RPMI7951 (cell line): ENCODE results near the gene DHX58. TPM values are rescaled to one million over a fixed set of nuclear protein-coding genes. Genes with fewer than 3 reads are reported as not detected.
"Not testable (repeated sequence)": the region's sequence is repeated elsewhere in the genome, so short reads cannot be mapped to it uniquely, and the experiment has no call there.

ENCODE experiments used
- DNase-seq: peaks from one replicate; pipeline ENCODE4 v3.0.0-alpha.2; 2012; ENCODE audit warnings: low read depth
- total RNA-seq: library from RNA; depleted of rRNA; stranded (reverse); fragments of >200 nt; shearing (Covaris generic); gene quantifications from 2 replicates; pipeline ENCODE4 v1.2.3, GENCODE V29; 2014; rRNA removed

DHX58 gene
- total RNA-seq, result 4.2 and 4.8 TPM in 2 replicates

DNA sequence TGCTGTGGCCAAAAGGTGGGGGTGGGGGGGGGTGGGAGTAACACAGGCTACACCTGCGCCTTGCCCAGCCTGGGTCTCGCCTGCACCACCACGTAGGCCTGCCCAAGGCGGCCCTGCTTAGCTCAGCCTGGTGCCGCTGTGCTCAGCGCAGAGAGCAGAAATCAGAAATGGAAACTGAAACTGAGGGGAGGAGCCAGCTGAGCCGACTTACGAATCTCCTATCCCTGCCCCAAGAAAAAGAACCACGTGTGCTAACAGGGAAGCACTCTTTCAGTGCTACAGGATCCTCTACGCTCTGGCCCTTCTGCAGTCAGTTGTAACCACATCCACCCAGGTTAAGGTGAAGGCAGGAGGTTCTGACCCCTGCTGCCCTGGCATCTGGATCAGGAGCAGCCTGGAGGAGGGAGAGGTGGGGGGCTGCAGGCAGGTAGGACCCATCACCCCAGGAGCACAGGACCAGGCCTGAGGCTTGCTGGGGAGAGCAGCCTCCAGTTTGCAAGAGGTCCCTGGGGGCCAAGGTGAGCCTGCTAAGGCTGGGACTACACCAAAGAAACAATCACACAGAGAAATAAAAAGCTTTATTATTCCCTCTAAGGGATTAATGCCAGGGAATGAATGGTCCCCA, at the start of gene DHX58:
Gene DHX58, minus strand, starts transcription at position 163 of the 625 bp plus-strand sequence. CDS start 822 bp downstream, outside the sequence.
- DNase-seq, result peak; percentile 85

DNA sequence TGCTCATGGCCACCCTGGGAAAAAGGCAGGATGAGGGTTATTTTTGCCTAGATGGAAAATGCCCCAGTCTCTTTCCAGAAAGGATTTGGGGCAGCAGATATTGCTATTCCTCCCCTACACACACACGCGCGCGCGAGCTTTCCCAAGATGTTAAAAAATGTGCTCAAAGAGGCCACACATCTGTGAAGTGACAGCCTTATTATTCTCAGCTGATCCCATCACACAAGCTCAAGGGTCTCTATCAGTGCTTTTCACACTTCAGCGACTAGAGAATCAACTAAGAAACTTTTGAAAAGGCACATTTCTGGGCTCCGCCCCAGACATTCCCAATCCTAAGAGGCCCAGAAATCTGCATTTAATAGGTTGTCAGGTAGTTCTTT, 48.0 kb upstream of the DHX58 start:
- DNase-seq, result no peak

- DNase-seq, result no peak
Measured at GRCh38 chr17:42159796-42160530, 47.4 kb upstream of the DHX58 start.

GRCh38 chr17:42155614-42156045, 43.1 kb upstream of the DHX58 start:
- peak; percentile 58 for DNase-seq

DNA sequence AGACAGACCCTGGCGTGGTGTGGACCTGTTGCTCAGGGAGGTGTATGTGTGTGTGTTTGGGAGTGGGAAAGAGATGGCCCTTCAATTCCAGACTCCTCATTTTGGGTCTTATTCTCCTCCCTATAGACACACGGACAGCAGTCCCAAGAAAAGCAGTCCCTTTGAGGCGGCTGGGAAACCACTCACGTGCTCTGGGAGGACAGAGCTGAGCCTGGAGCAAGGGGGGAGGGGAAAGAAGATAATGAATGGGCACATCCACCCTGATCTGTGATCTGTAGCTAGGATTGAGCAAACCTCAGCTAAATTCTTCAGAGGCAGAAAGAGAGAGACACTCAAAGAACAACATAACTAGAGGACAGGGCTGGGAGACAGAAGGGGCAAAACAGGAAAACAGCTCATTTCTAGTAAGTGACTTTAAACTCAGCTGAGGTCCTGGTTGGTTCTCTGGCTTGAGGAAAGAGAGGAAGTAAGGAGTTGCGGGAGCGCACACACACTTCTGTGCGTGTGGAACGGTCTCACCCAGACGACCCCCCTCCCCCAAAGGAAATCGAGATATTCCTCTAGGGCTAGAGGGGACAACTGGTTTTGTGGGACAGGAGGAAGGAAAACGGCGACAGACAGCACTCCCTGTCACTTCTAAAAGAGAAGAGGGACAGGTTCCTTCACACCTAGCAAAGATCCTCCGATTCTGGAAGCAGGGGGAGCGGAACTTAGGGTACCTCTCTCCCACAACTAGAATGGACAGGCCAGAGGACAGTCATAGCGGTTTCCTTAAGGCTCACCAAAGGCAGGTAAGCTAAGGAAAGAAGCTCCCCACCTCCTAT, 41.6 kb upstream of the DHX58 start:
- DNase-seq, result peak; percentile 20

DNA sequence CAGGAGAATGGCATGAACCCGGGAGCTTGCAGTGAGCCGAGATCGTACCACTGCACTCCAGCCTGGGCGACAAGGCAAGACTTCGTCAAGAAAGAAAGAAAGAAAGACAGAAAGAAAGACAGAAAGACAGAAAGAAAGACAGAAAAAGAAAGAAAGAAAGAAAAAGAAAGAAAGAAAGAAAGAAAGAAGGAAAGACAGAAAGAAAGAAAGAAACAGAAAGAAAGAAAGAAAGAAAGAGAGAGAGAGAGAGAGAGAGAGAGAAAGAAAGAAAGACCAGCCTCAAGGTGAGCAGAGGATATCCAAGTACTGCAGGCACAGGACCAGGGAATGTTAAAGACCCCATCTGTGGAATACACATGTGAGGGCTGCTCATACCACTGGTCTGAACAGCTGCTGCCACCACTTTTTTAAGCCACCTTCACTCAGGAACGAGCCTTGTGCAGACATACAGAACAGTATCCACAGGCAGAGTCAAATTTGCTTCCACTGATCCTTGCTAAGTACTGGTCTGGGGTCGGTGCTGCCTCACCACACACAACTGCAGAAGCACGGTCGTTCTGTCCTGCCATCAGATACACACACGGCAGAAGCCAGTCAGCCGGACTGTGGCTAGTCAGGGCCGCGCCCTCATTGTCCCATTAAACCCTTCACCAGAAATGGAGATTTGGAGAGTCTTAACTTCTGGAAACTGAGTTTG, 34.5 kb upstream of the DHX58 start:
- DNase-seq, result no peak

- not testable (repeated sequence) for DNase-seq
Measured at GRCh38 chr17:42143138-42143537, 30.6 kb upstream of the DHX58 start.

- no peak for DNase-seq
Measured at GRCh38 chr17:42142371-42142896, 29.9 kb upstream of the DHX58 start.

GRCh38 chr17:42141382-42141781, 28.9 kb upstream of the DHX58 start:
- no peak for DNase-seq

DNA sequence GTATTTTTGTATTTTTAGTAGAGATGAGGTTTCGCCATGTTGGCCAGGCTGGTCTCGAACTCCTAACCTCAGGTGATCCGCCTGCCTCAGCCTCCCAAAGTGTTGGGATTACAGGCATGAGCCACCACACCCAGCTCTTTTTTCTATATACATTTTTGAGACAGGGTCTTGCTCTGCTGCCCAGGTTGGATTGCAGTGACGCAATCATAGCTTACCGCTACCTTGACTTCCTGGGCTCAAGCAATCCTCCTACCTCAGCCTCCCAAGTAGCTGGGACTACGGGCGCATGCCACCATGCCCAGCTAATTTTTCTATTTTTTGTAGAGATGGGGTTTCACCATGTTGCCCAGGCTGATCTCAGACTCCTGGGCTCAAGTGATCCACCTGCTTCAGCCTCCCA, 28.2 kb upstream of the DHX58 start:
- DNase-seq, result not testable (repeated sequence)

DNA sequence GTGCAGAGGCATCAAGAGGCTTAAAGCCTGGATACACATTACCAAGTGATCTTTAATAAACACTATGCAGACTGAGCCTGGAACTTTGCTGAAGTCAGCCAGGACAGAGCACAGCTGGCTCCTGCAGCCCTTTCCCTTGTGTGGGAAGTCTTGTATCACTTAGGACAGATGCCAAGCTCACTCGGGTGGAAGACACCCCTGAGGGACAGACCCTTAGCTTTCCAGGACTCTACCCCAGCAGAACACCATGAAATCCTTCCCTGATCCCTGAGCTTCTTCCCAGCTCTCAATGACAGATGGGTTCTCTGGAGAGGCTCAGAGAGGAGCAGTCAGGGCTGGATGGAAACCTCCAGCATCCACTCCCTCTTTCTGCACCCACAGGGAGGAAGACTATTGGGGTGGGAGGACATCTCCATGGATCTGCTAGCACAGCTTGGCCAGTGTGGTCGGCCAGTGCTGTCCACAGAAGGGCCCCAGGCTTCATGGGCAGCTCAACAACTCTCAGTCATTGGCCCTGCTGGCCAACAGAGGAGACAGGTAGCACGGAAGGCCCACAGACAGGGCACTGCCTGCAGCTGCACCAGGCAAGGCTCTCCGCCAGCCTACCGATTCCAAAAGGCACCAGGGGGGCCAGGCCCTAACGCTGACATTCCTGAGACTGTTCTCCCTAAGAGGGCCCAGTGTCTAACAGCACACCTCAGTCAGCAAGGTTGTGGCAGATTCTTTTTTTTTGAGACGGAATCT, 26.4 kb upstream of the DHX58 start:
- no peak for DNase-seq

DNA sequence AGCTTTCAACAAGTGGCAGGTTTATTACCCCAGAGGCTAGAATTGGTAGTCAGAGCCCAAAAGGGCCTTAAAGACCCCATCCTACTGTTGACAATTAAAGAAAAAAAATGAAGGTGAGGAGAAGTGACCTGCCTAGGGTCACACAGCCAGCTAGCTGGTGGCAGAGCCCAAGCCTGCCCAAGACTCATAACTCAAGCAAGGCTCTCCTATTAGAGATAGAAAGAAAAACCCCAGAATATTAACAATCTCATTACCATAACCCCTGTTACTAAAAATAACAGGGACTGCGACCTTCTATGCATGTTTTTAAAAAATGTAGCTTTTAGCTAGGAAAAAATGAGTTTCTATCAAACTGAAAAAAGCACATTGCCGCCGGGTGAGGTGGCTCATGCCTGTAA, 24.1 kb upstream of the DHX58 start:
- no peak for DNase-seq

DNA sequence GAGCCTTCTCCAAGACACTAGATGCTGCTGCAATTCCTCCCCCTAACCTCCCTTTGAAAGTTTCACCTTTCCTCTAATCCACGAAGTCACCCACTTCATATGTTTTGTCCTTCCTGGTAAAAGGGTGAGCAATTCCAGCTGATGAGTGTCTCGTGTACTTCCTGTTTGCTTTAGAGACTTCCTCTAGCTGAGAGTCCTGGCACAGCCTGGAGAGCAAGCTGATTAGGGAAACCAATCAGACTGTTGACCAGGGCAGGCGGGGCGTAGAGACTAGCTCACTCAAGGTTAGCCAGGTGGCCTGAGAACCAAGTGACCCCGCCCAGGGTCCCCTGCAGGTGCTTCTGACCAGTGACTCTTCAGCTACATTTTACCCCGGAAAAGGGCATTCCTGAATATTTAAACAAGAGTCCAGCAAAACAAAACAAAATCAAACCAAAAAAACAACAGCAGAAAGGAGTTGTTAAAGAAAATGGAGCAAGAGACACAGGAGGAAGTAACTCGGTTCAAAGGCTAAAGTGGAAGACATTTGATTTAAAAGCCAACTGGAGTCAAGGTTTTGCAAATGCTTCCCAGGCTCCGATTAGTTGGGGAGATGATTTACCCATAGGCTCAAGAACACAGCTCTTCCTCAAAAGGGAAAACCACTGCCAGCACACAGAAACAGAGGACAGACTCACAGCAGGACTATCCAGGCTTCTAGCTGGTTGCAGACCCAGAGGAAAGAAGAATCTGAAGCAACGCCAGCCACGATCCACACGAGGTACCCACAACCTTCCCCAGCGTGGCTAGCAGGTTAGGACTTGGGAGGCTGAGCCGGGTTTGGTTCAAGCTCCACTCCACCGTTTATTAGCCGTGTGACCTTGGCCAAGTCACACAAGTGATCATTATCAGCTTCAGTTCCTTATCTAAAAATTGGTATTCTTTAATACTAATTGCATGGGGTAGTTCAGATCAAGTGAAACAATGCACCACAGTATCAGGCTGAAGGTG, 23.4 kb upstream of the DHX58 start:
- DNase-seq, result peak; percentile 40

DNA sequence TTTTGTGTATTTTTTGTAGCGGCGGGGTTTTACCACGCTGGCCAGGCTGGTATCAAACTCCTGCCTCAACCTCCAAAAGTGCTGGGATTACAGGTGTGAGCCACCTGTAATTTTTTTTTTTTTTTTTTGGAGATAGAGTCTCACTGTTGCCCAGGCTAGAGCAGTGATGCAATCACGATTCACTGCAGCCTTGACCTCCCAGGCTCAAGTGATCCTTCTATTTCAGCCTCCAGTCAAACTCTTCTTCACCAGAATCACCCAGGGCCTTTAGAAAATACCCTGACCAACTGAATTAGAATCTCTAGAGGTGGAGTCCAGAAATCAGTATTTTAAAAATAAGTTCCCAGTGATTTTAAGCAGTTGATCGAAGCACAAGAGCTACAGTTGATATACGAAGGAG, 22.6 kb upstream of the DHX58 start:
- no peak for DNase-seq

- no peak for DNase-seq
Measured at GRCh38 chr17:42133461-42134041, 21.0 kb upstream of the DHX58 start.

- DNase-seq, result peak; percentile 88
Measured at GRCh38 chr17:42132941-42133340, 20.4 kb upstream of the DHX58 start.

- peak; percentile 53 for DNase-seq
Measured at GRCh38 chr17:42131981-42132432, 19.5 kb upstream of the DHX58 start.

GRCh38 chr17:42131232-42131631, 18.7 kb upstream of the DHX58 start:
- DNase-seq, result no peak

GRCh38 chr17:42130310-42130936, 17.9 kb upstream of the DHX58 start:
- DNase-seq, result no peak
